K562 (cell line): Measurements from ENCODE around the gene EFNA1. TPM values are rescaled to one million over a fixed set of nuclear protein-coding genes. Genes with fewer than 3 reads are reported as not detected.
A peak's percentile ranks its signal among the peaks of the same experiment; 100 is the strongest.

ENCODE experiments used
- CHCHD3 ChIP-seq: fragments of 250-450 bp; sonication (Bioruptor Pico); IDR thresholded peaks from 2 replicates; pipeline ENCODE4 v2.1.2; 2022; ENCODE audit warnings: mild to moderate bottlenecking
- ESRRA ChIP-seq: fragments of 450-650 bp; IDR thresholded peaks from 2 replicates; pipeline ENCODE4 v1.6.1; 2014; ENCODE audit warnings: low read depth, mild to moderate bottlenecking, moderate library complexity, borderline replicate concordance
- FOXM1 ChIP-seq, 2 experiments: fragments of 450-650 bp in 1 of 2; sonication (generic) in 1 of 2; formaldehyde crosslinking in 1 of 2; IDR thresholded peaks; 2 replicates each; pipeline versions ENCODE4 v1.6.1 to v1.9.0; 2017 to 2022; ENCODE audit warnings: low read depth in 2 of 2, mild to moderate bottlenecking in 2 of 2, missing genetic modification reagents in 1 of 2, moderate library complexity in 1 of 2
- NBN ChIP-seq: fragments of 450-650 bp; IDR thresholded peaks from 2 replicates; pipeline ENCODE4 v1.6.1; 2016; ENCODE audit warnings: low read depth, mild to moderate bottlenecking
- NFRKB ChIP-seq: fragments of 450-650 bp; IDR thresholded peaks from 2 replicates; pipeline ENCODE4 v1.6.1; 2016; ENCODE audit warnings: low read depth
- NKRF ChIP-seq: fragments of 450-650 bp; IDR thresholded peaks from 2 replicates; pipeline ENCODE4 v1.6.1; 2016; ENCODE audit warnings: borderline replicate concordance
- RBM15 ChIP-seq: fragments of 200-400 bp; formaldehyde crosslinking; IDR thresholded peaks from 2 replicates; pipeline ENCODE4 v1.6.1; 2018; ENCODE audit warnings: mild to moderate bottlenecking, low read length, moderate library complexity; ENCODE audit not compliant: insufficient read depth
- SMAD1 ChIP-seq: fragments of 150-350 bp; IDR thresholded peaks from 2 replicates; pipeline ENCODE4 v1.6.1; 2014; ENCODE audit warnings: low read length, low read depth; ENCODE audit not compliant: partially characterized antibody
- SOX6 ChIP-seq: fragments of 450-650 bp; IDR thresholded peaks from 2 replicates; pipeline ENCODE4 v1.6.1; 2014; ENCODE audit warnings: mild to moderate bottlenecking
- SP1 ChIP-seq: sonication (generic); formaldehyde crosslinking; IDR thresholded peaks from 2 replicates; pipeline ENCODE4 v1.8.1; 2022; ENCODE audit warnings: mild to moderate bottlenecking, missing genetic modification reagents
- SRF ChIP-seq, 2 experiments: fragments of 250-450, 450-650 bp in 1 of 2; sonication (Bioruptor Pico) in 1 of 2; sonication (generic) in 1 of 2; formaldehyde crosslinking; IDR thresholded peaks; 2 replicates each; pipeline versions ENCODE4 v1.5.0 to v1.5.1; 2020 to 2022; ENCODE audit warnings: mild to moderate bottlenecking in 1 of 2, missing genetic modification reagents in 1 of 2
- TAF9B ChIP-seq: fragments of 450-650 bp; IDR thresholded peaks from 2 replicates; pipeline ENCODE4 v1.6.1; 2018; ENCODE audit warnings: mild to moderate bottlenecking; ENCODE audit not compliant: partially characterized antibody
- VEZF1 ChIP-seq: fragments of 200-800 bp; sonication (Bioruptor generic); IDR thresholded peaks from 2 replicates; pipeline ENCODE4 v1.6.1; 2017; ENCODE audit warnings: missing genetic modification characterization, missing compliant biosample characterization
- ZBTB1 ChIP-seq: sonication (generic); formaldehyde crosslinking; IDR thresholded peaks from 2 replicates; pipeline ENCODE4 v1.8.1; 2023; ENCODE audit warnings: missing genetic modification reagents, low read depth, mild to moderate bottlenecking, borderline replicate concordance
- ZNF589 ChIP-seq: fragments of 200-800 bp; sonication (Bioruptor generic); IDR thresholded peaks from 2 replicates; pipeline ENCODE4 v1.6.1; 2016; ENCODE audit warnings: low read depth, missing genetic modification characterization, missing compliant biosample characterization
- ZNF707 ChIP-seq: fragments of 250-450 bp; sonication (Bioruptor Pico); conservative IDR thresholded peaks from 2 replicates; pipeline ENCODE4 v1.8.0; 2022; ENCODE audit warnings: inconsistent platforms, mild to moderate bottlenecking, moderate library complexity
- ZNF766 ChIP-seq: fragments of 200-800 bp; sonication (Bioruptor generic); conservative IDR thresholded peaks from 2 replicates; pipeline ENCODE4 v1.6.1; 2016; ENCODE audit warnings: missing genetic modification characterization, missing compliant biosample characterization
- polyA plus RNA-seq, 8 experiments: library from polyadenylated mRNA; depleted of rRNA in 4 of 8; stranded (reverse) in 5 of 8; unstranded in 3 of 8; fragments of >200 nt; fragmentation: Nextera tagmentation in 2 of 8; fragmentation: Illumina TruSeq in 1 of 8; extraction: Ambion mirVana in 2 of 8; extraction: Trizol in 1 of 8; gene quantifications; 2 replicates each; pipeline versions ENCODE4 v1.2.1 to v1.2.3, GENCODE V29; 2011 to 2014; ENCODE audit warnings: inconsistent platforms in 1 of 8, missing spikeins in 1 of 8
- total RNA-seq, 7 experiments: library from RNA; depleted of rRNA in 6 of 7; stranded (reverse); fragments of >200 nt in 6 of 7; fragmentation: Illumina TruSeq in 2 of 7; extraction: Trizol in 2 of 7; gene quantifications; 2 replicates each; pipeline versions ENCODE4 v1.2.1 to v1.2.3, GENCODE V29; 2011 to 2021; ENCODE audit warnings: low replicate concordance in 1 of 7
- TF ChIP-seq, protein P1 (sequence below): conservative IDR thresholded peaks from 2 replicates; pipeline ENCODE4 v1.6.1; 2011; ENCODE audit warnings: low read depth, mild to moderate bottlenecking, low read length; ENCODE audit not compliant: control insufficient read depth

EFNA1 gene
- total and polyA plus RNA-seq, 9 of the 15 experiments (the other 6 are each of a cell fraction or from before 2014, with no cell fraction given): 2.1 to 9.3 (median 3.0) TPM

- TF ChIP-seq SP1 (CRISPR knock-in tag) (peak; percentile 87), ZNF589 (CRISPR knock-in tag) (peak; percentile 46), ZBTB1 (CRISPR knock-in tag) (peak; percentile 97), CHCHD3 (CRISPR knock-in tag) (no peak), ESRRA (peak; percentile 88; the same call in 1 of the 2 replicates), ZNF766 (peak; percentile 78; the same call in 1 of the 2 replicates), NFRKB (peak; percentile 85), ZNF707 (CRISPR knock-in tag) (no peak), NKRF (peak; percentile 42; the same call in 1 of the 2 replicates), FOXM1 (IDR thresholded peaks at IDR 0.05; ENCODE audit: low read depth) (no peak), FOXM1 (CRISPR knock-in tag; IDR thresholded peaks at IDR 0.05; ENCODE audit: low read depth) (0 out of 2 replicates have a peak, but pooled peaks have one; percentile 56), SOX6 (0 out of 2 replicates have a peak, but pooled peaks have one; percentile 19), RBM15 (no peak), VEZF1 (CRISPR knock-in tag) (peak; percentile 49; the same call in 1 of the 2 replicates), TAF9B (peak; percentile 80), SMAD1 (peak; percentile 41), NBN (peak; percentile 19; the same call in 1 of the 2 replicates), SRF (CRISPR knock-in tag; IDR thresholded peaks at IDR 0.05) (no peak)
- TF ChIP-seq, protein P1, sequence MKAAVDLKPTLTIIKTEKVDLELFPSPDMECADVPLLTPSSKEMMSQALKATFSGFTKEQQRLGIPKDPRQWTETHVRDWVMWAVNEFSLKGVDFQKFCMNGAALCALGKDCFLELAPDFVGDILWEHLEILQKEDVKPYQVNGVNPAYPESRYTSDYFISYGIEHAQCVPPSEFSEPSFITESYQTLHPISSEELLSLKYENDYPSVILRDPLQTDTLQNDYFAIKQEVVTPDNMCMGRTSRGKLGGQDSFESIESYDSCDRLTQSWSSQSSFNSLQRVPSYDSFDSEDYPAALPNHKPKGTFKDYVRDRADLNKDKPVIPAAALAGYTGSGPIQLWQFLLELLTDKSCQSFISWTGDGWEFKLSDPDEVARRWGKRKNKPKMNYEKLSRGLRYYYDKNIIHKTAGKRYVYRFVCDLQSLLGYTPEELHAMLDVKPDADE: 0 out of 2 replicates have a peak, but pooled peaks have one; percentile 83
Measured at GRCh38 chr1:155135415-155136028, 7.8 kb downstream of the EFNA1 start, which contains the start of gene SLC50A1 (continued).
